GM23338 (cell line): ENCODE results near the gene XXYLT1. TPM values are rescaled to one million over a fixed set of nuclear protein-coding genes. Genes with fewer than 3 reads are reported as not detected.

Source experiments
- ATAC-seq: fragments of 200-7000 bp; cut with Tn5 transposase; 3 replicates; pipeline ENCODE4 v1.9.1; 2020
- DNase-seq: peaks from one replicate; pipeline ENCODE4 v3.0.0-alpha.2; 2015; ENCODE audit warnings: low spot score
- H2AFZ ChIP-seq: fragments of 200-600 bp; sonication (generic); 2 replicates; pipeline ENCODE4 v1.8.0; 2016; ENCODE audit warnings: antibody characterized with exemption, mild to moderate bottlenecking, moderate library complexity
- H3F3A ChIP-seq: fragments of 200-600 bp; sonication (generic); replicated peaks from 2 replicates; pipeline ENCODE4 v1.8.0; 2017; ENCODE audit warnings: antibody characterized with exemption, mixed run types, low read depth
- H3K27ac ChIP-seq: fragments of 200-600 bp; sonication (generic); 2 replicates; pipeline ENCODE4 v1.6.1; 2016; ENCODE audit warnings: low read depth
- H3K27me3 ChIP-seq: fragments of 200-600 bp; sonication (generic); 2 replicates; pipeline ENCODE4 v1.8.0; 2016; ENCODE audit warnings: mild to moderate bottlenecking, mixed run types, moderate library complexity; ENCODE audit not compliant: insufficient read depth
- H3K36me3 ChIP-seq: fragments of 200-600 bp; sonication (generic); 2 replicates; pipeline ENCODE4 v1.8.0; 2016; ENCODE audit warnings: mild to moderate bottlenecking; ENCODE audit not compliant: insufficient read depth
- H3K4me1 ChIP-seq: fragments of 200-600 bp; sonication (generic); 2 replicates; pipeline ENCODE4 v1.8.0; 2016; ENCODE audit warnings: mild to moderate bottlenecking, moderate library complexity; ENCODE audit not compliant: insufficient read depth
- H3K4me2 ChIP-seq: fragments of 200-600 bp; sonication (generic); 2 replicates; pipeline ENCODE4 v1.7.1; 2017; ENCODE audit warnings: mixed run types
- H3K4me3 ChIP-seq: fragments of 200-600 bp; sonication (generic); 2 replicates; pipeline ENCODE4 v1.6.1; 2016; ENCODE audit warnings: mixed run types
- H3K79me2 ChIP-seq: fragments of 200-600 bp; sonication (generic); replicated peaks from 2 replicates; pipeline ENCODE4 v1.8.0; 2017; ENCODE audit warnings: mild to moderate bottlenecking; ENCODE audit not compliant: insufficient read depth
- H3K9me2 ChIP-seq: fragments of 200-600 bp; sonication (generic); 2 replicates; pipeline ENCODE4 v1.8.0; 2017; ENCODE audit not compliant: insufficient read depth
- H4K20me1 ChIP-seq: fragments of 200-600 bp; sonication (generic); replicated peaks from 2 replicates; pipeline ENCODE4 v1.8.0; 2017; ENCODE audit warnings: mild to moderate bottlenecking; ENCODE audit not compliant: insufficient read depth
- H3K27ac Mint-ChIP-seq: 2 replicates; pipeline ENCODE4 v1.8.0; 2020; ENCODE audit warnings: inconsistent platforms, mild to moderate bottlenecking, moderate library complexity, mixed read lengths
- H3K27me3 Mint-ChIP-seq: 3 replicates; pipeline ENCODE4 v1.8.0; 2022; ENCODE audit warnings: low read depth, mild to moderate bottlenecking, moderate library complexity, mixed read lengths, inconsistent platforms; ENCODE audit not compliant: insufficient read depth, poor library complexity
- H3K36me3 Mint-ChIP-seq: 3 replicates; pipeline ENCODE4 v1.8.0; 2021; ENCODE audit warnings: low read depth, mild to moderate bottlenecking, inconsistent platforms, moderate library complexity, mixed read lengths
- H3K4me1 Mint-ChIP-seq: 3 replicates; pipeline ENCODE4 v1.8.0; 2020; ENCODE audit warnings: mild to moderate bottlenecking, inconsistent platforms, mixed read lengths
- H3K4me3 Mint-ChIP-seq: 3 replicates; pipeline ENCODE4 v1.8.0; 2021; ENCODE audit warnings: moderate library complexity, mild to moderate bottlenecking, inconsistent platforms, mixed read lengths
- H3K9me3 Mint-ChIP-seq: 3 replicates; pipeline ENCODE4 v1.8.0; 2020; ENCODE audit warnings: moderate library complexity, mild to moderate bottlenecking, inconsistent platforms, mixed read lengths
- CREB1 ChIP-seq: fragments of 250-450 bp; sonication (Bioruptor Pico); IDR thresholded peaks from 2 replicates; pipeline ENCODE4 v1.5.0; 2020; ENCODE audit warnings: low read depth, mild to moderate bottlenecking, moderate library complexity
- CTCF ChIP-seq, 2 experiments: fragments of 200-600 bp in 1 of 2; sonication (generic) in 1 of 2; conservative IDR thresholded peaks; 2 replicates each; pipeline versions ENCODE4 v1.5.1 to v1.6.1; 2016 to 2017; ENCODE audit warnings: antibody characterized with exemption in 2 of 2, low read depth in 2 of 2, mild to moderate bottlenecking in 2 of 2, moderate library complexity in 1 of 2
- ETS1 ChIP-seq: IDR thresholded peaks from 2 replicates; pipeline ENCODE4 v1.6.1; 2016; ENCODE audit warnings: antibody characterized with exemption
- EZH2 ChIP-seq: fragments of 200-600 bp; sonication (generic); IDR thresholded peaks from one replicate; pipeline ENCODE4 v1.8.0; 2017; ENCODE audit warnings: antibody characterized with exemption, mild to moderate bottlenecking, low read depth; ENCODE audit not compliant: unreplicated experiment
- EZH2phosphoT487 ChIP-seq: fragments of 200-600 bp; sonication (generic); IDR thresholded peaks from one replicate; pipeline ENCODE4 v1.8.1; 2018; ENCODE audit warnings: antibody characterized with exemption; ENCODE audit not compliant: unreplicated experiment
- JUNB ChIP-seq: IDR thresholded peaks from one replicate; pipeline ENCODE4 v1.6.1; 2016; ENCODE audit warnings: antibody characterized with exemption; ENCODE audit not compliant: unreplicated experiment
- NANOG ChIP-seq: IDR thresholded peaks from 2 replicates; pipeline ENCODE4 v1.6.1; 2016; ENCODE audit warnings: antibody characterized with exemption, borderline replicate concordance
- POLR2AphosphoS5 ChIP-seq: IDR thresholded peaks from 2 replicates; pipeline ENCODE4 v1.6.1; 2016; ENCODE audit warnings: antibody characterized with exemption, low read depth
- REST ChIP-seq: IDR thresholded peaks from one replicate; pipeline ENCODE4 v1.6.1; 2018; ENCODE audit warnings: antibody characterized with exemption; ENCODE audit not compliant: unreplicated experiment
- STAT1 ChIP-seq: IDR thresholded peaks from one replicate; pipeline ENCODE4 v1.6.1; 2016; ENCODE audit warnings: antibody characterized with exemption; ENCODE audit not compliant: unreplicated experiment
- ZNF114 ChIP-seq: fragments of 250-450 bp; sonication (Bioruptor Pico); IDR thresholded peaks from 2 replicates; pipeline ENCODE4 v1.5.0; 2020; ENCODE audit warnings: mild to moderate bottlenecking, moderate library complexity
- ZNF331 ChIP-seq: fragments of 250-450 bp; sonication (Bioruptor Pico); IDR thresholded peaks from 2 replicates; pipeline ENCODE4 v1.5.0; 2020; ENCODE audit warnings: low read depth, mild to moderate bottlenecking, moderate library complexity
- polyA plus RNA-seq: library from polyadenylated mRNA; unstranded; fragments of >200 nt; fragmentation: Nextera tagmentation; extraction: Ambion mirVana; gene quantifications from 2 replicates; pipeline ENCODE4 v1.2.1, GENCODE V29; 2016
- total RNA-seq: library from RNA; depleted of rRNA; stranded (reverse); fragments of >200 nt; shearing (Covaris generic); gene quantifications from 2 replicates; pipeline ENCODE4 v1.2.3, GENCODE V29; 2014

XXYLT1 gene
- total and polyA plus RNA-seq, 2 experiments from 2014 or later, result 13.5 to 34.8 TPM

- TF ChIP-seq EZH2phosphoT487 (no peak), EZH2 (no peak)
These were observed 240.1 kb downstream of the XXYLT1 start (continued) for GRCh38 chr3:195030791-195031321.

GRCh38 chr3:195028877-195029606 lies 241.9 kb downstream of the XXYLT1 start:
- no peak for DNase-seq
- Mint-ChIP-seq H3K4me3 (no peak overlapping the region), H3K27ac (no peak overlapping the region), H3K4me1 (peaks cover 26% of the 10 kb centered on the region), H3K36me3 (no peaks in the 10 kb centered on the region), H3K27me3 (peaks cover 2% of the 10 kb centered on the region), H3K9me3 (peaks cover 6% of the 10 kb centered on the region; the same call in 2 of the 3 replicates)
- no peak overlapping the region for H3K4me3 ChIP-seq
- no peak overlapping the region for H2AFZ ChIP-seq
- no peak overlapping the region for H3K4me2 ChIP-seq
- no peaks in the 10 kb centered on the region for H3K27me3 ChIP-seq
- no peaks in the 10 kb centered on the region for H3K36me3 ChIP-seq
- no peak overlapping the region for H3K27ac ChIP-seq
- no peaks in the 10 kb centered on the region for H3K9me2 ChIP-seq
- no peaks in the 10 kb centered on the region for H4K20me1 ChIP-seq
- ATAC-seq, result no peak
- H3F3A ChIP-seq, result no peaks in the 10 kb centered on the region
- no peaks in the 10 kb centered on the region for H3K79me2 ChIP-seq
- H3K4me1 ChIP-seq, result peaks cover 13% of the 10 kb centered on the region
- TF ChIP-seq STAT1, result no peak
- TF ChIP-seq CREB1 (CRISPR knock-in tag), result no peak
- TF ChIP-seq JUNB, result no peak
- no peak for TF ChIP-seq CTCF (conservative IDR thresholded peaks at IDR 0.05; ENCODE audit: low read depth in 2 of 2)
- no peak for TF ChIP-seq REST
- no peak for TF ChIP-seq POLR2AphosphoS5
- no peak for TF ChIP-seq ZNF331 (CRISPR knock-in tag)
- TF ChIP-seq ETS1, result no peak
- TF ChIP-seq EZH2, result no peak
- no peak for TF ChIP-seq NANOG
- no peak for TF ChIP-seq ZNF114 (CRISPR knock-in tag)
